HL-60 (cell line): ENCODE results near the gene TRDN.

ENCODE experiments used
- DNase-seq, 2 experiments: peaks; one replicate each; pipeline ENCODE4 v3.0.0-alpha.2; 2010 to 2020; ENCODE audit warnings: low read depth in 1 of 2, low spot score in 1 of 2
- H3K27ac ChIP-seq: fragments of 250-450 bp; sonication (Bioruptor Pico); replicated peaks from 2 replicates; pipeline ENCODE4 v1.5.1; 2020; ENCODE audit warnings: mild to moderate bottlenecking, moderate library complexity
- H3K27me3 ChIP-seq: fragments of 250-450 bp; sonication (Bioruptor Pico); 2 replicates; pipeline ENCODE4 v1.5.1; 2021; ENCODE audit warnings: mild to moderate bottlenecking, moderate library complexity; ENCODE audit not compliant: insufficient read depth, poor library complexity, severe bottlenecking
- H3K4me3 ChIP-seq: replicated peaks from 2 replicates; pipeline ENCODE4 v1.5.1; 2011; ENCODE audit warnings: mild to moderate bottlenecking, control low read depth, low read length; ENCODE audit not compliant: insufficient read depth
- CTCF ChIP-seq: IDR thresholded peaks from one replicate; pipeline ENCODE4 v1.5.1; 2011; ENCODE audit warnings: low read length, control low read depth, inconsistent platforms; ENCODE audit not compliant: insufficient read depth
- GABPA ChIP-seq: IDR thresholded peaks from 2 replicates; pipeline ENCODE4 v1.6.1; 2012; ENCODE audit warnings: low read depth
- POLR2AphosphoS5 ChIP-seq: IDR thresholded peaks from 2 replicates; pipeline ENCODE4 v1.6.1; 2012; ENCODE audit warnings: low read depth
- REST ChIP-seq: IDR thresholded peaks from 2 replicates; pipeline ENCODE4 v1.6.1; 2012; ENCODE audit warnings: low read depth; ENCODE audit not compliant: insufficient replicate concordance
- SPI1 ChIP-seq: IDR thresholded peaks from 2 replicates; pipeline ENCODE4 v1.6.1; 2012; ENCODE audit warnings: low read depth, mild to moderate bottlenecking, borderline replicate concordance
- long read RNA-seq: library from polyadenylated mRNA; unstranded; transcript quantifications from one replicate; pipeline ENCODE4 v2.0.0, GENCODE V29; 2020

TRDN gene
- long read RNA-seq, partial matches to known transcripts: 0 of 1 reads
- long read RNA-seq, other reads (novel, unspliced or antisense): 1 of 1 reads

GRCh38 chr6:123636782-123637181 lies at the start of gene TRDN:
TRDN (minus strand) TSS chr6:123636950; CDS start chr6:123636775, 175 bp downstream.
- no peak within 1 kb of the TSS for H3K4me3 ChIP-seq
- no peaks in the 10 kb centered on the region for H3K27me3 ChIP-seq
- TF ChIP-seq CTCF: no peak
- TF ChIP-seq GABPA: no peak
- TF ChIP-seq POLR2AphosphoS5: no peak
- TF ChIP-seq SPI1: no peak
- no peak for TF ChIP-seq REST
- DNase-seq: no peak
- H3K27ac ChIP-seq: no peak within 1 kb of the TSS

GRCh38 chr6:123681957-123682462 lies 45.3 kb upstream of the TRDN start:
- TF ChIP-seq CTCF: no peak
- no peak for TF ChIP-seq SPI1
- no peak for TF ChIP-seq POLR2AphosphoS5
- no peak for TF ChIP-seq GABPA
- TF ChIP-seq REST: no peak
- DNase-seq: no peak
- no peak overlapping the region for H3K4me3 ChIP-seq
- H3K27ac ChIP-seq: no peak overlapping the region
- no peaks in the 10 kb centered on the region for H3K27me3 ChIP-seq

- Histone ChIP-seq H3K4me3 (no peak overlapping the region), H3K27me3 (no peaks in the 10 kb centered on the region), H3K27ac (no peak overlapping the region)
- DNase-seq: no peak
- TF ChIP-seq SPI1 (no peak), GABPA (no peak), CTCF (no peak), POLR2AphosphoS5 (no peak), REST (no peak)
Observed at GRCh38 chr6:123677897-123678296, 41.1 kb upstream of the TRDN start.
